C4-2B (cell line): ENCODE measurements around the gene TAMALIN.

Source experiments
- H3K27ac ChIP-seq: fragments of 450-650 bp; 2 replicates; pipeline ENCODE4 v1.5.1; 2017
- CTCF ChIP-seq: fragments of 450-650 bp; conservative IDR thresholded peaks from 2 replicates; pipeline ENCODE4 v1.5.1; 2017; ENCODE audit warnings: mild to moderate bottlenecking
- ZFX ChIP-seq: fragments of 450-650 bp; IDR thresholded peaks from 2 replicates; pipeline ENCODE4 v1.6.1; 2017

The TAMALIN gene

GRCh38 chr12:52022841-52023181 is 16.1 kb downstream of the TAMALIN start:
- no peak overlapping the region; the same call in 1 of the 2 replicates for H3K27ac ChIP-seq
- TF ChIP-seq ZFX (no peak), CTCF (no peak)

DNA sequence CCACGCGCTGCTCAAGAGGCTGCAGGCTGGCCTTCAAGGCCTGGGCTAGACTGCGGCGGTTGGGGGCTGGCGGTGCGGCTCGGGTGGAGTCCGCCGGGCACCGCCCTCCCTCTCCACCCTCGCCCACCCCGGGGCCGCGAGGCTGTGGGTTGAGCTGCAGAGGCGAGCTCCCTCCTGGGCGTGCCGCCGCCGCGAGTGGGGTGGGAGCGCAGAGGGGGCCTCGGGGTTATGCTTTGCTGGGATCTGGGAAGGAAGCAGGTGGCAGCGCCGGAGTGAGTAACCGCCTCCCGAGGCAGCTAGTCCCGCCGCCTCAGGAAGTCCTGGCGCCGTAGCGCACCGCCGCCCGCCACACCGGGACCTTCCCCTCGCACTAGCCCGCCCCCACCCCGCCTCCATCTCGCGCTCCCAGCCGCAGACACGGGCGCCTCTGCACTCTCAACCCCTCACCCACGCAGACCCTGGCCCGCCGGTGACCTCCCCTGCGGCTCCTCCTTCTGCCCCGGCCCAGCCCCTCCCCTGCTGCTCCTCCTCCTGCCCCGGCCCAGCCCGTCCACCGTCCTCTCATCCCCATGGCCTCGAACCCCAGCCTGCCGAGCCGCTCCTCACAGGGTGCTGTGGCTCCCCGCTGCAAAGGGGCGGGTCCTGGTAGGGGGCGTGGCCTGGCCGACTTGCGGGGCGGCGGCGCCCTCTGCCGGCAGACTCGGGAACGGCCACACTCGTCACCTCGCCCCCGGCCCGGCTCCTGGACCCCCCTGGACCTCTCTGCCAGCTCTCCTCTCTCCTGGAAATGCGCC is 16.6 kb downstream of the TAMALIN start:
- H3K27ac ChIP-seq: peak overlapping the region; percentile 14; the same call in 1 of the 2 replicates
- TF ChIP-seq CTCF (peak; percentile 99), ZFX (no peak)

GRCh38 chr12:52023976-52024688 is 17.4 kb downstream of the TAMALIN start:
- H3K27ac ChIP-seq: peak overlapping the region; percentile 14; the same call in 1 of the 2 replicates
- TF ChIP-seq ZFX (no peak), CTCF (peak; percentile 65)

DNA sequence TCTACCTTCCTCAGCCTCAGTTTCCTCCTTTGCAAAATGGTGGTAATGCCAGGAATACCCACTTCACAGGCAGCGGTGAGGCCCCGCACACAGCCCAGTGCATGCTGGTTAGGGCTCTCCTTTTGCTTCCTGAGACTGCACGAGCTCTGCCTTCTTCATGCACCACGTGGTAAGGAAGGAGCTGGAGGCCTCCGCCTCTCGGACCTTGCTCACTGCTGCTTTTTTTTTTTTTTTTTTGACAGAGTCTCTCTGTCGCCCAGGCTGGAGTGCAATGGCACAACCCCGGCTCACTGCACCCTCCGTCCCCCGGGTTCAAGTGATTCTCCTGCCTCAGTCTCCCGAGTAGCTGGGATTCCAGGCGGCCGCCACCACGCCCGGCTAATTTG is 18.1 kb downstream of the TAMALIN start:
- no peak overlapping the region; the same call in 1 of the 2 replicates for H3K27ac ChIP-seq

DNA sequence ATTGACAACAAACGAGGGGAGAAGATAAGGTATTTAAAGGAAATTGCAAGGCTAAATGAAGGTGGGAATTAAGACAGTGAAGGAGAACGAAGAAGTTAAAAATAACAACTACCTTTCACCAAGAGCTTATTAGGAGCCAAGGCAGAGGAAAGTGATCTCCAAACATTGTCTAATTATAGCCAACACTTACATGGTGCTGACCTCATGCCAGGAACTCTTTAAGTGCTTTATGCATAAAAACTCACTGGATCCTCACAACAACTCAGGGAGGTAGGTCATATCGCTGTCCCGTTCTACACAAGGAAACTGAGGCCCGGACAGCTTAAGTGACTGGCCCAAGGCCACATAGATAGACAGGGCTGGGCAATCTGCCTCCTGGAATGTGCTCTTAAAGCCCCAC is 19.5 kb downstream of the TAMALIN start:
- H3K27ac ChIP-seq: no peak overlapping the region
- TF ChIP-seq ZFX: no peak
- no peak for TF ChIP-seq CTCF

More for the DNA sequence above, 18.1 kb downstream of the TAMALIN start:
- TF ChIP-seq ZFX (no peak), CTCF (no peak)

DNA sequence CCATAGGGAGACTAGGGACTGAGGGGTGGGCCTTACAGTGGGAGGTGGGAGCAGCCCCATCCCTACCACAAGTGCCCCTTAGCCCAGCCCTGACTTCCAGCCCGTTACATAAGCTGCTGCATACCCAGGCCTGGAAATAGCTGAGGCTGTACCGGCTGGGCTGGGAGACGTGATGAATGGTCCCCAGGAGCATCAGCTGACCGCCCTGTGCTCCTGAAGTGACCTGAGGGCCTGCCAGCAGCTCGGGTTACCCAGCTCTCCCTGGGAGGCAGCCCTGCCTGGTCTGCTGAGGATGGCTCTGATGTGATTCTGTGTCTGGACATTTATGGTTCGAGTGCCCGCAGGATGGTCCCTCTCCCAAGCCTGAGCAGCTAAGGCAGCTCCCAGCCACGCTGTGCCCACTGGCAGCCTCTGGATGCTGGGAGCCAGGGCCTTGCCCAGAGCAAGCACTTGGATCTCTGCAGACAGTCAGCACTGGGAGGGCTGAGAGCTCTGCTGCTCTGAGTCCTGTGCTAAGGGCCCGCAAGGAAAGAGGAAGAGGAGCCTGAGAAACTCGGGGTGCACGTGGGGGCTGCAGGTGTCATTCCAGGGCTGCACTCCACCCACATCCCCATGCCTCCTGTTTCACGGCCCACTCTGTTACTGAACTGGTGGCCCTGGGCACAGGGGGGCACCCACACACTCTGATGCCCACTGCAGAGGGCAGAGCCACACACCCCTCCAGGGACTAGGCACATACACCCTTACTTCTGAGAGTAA is 20.5 kb downstream of the TAMALIN start:
- TF ChIP-seq ZFX (no peak), CTCF (no peak)
- no peak overlapping the region for H3K27ac ChIP-seq
